Neural progenitor cell (in vitro differentiated cells): ENCODE data around the gene TRIM40.

Experiments used
- EZH2 ChIP-seq: fragments of 200-600 bp; sonication (generic); IDR thresholded peaks from 2 replicates; pipeline ENCODE4 v1.6.1; 2017; ENCODE audit warnings: antibody characterized with exemption, mild to moderate bottlenecking, moderate library complexity
- TF ChIP-seq, protein P1 (sequence below): fragments of 200-600 bp; sonication (generic); IDR thresholded peaks from 2 replicates; pipeline ENCODE4 v1.5.1; 2017; ENCODE audit warnings: antibody characterized with exemption, mild to moderate bottlenecking

DNA sequence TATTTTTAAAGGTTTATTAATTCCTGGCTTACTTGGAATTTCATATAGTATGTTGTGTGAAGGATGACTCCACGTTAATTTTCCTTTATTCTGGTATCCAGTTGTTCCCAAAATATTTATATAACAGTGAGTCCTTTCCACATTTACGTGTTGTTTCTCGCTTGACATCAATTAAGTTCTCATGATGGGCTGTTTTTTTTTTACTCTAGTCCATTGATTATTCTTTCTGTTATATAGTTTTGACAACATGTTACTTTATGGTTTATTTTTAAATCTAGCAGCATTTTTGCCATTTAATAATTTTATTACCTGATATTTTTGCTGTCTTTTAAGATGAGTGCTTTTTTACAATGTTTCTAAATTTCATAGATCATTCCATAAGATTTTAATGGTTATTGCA is 6.7 kb downstream of the TRIM40 start:
- TF ChIP-seq, protein P1, sequence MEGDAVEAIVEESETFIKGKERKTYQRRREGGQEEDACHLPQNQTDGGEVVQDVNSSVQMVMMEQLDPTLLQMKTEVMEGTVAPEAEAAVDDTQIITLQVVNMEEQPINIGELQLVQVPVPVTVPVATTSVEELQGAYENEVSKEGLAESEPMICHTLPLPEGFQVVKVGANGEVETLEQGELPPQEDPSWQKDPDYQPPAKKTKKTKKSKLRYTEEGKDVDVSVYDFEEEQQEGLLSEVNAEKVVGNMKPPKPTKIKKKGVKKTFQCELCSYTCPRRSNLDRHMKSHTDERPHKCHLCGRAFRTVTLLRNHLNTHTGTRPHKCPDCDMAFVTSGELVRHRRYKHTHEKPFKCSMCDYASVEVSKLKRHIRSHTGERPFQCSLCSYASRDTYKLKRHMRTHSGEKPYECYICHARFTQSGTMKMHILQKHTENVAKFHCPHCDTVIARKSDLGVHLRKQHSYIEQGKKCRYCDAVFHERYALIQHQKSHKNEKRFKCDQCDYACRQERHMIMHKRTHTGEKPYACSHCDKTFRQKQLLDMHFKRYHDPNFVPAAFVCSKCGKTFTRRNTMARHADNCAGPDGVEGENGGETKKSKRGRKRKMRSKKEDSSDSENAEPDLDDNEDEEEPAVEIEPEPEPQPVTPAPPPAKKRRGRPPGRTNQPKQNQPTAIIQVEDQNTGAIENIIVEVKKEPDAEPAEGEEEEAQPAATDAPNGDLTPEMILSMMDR = no peak
- no peak for TF ChIP-seq EZH2
